K562 (cell line): ENCODE data around the gene LDLR. TPM values are rescaled to one million over a fixed set of nuclear protein-coding genes. Genes with fewer than 3 reads are reported as not detected.
A peak's percentile ranks its signal among the peaks of the same experiment; 100 is the strongest.

Experiments used
- CREB1 ChIP-seq, 2 experiments: sonication (generic) in 1 of 2; formaldehyde crosslinking in 1 of 2; IDR thresholded peaks; 2 replicates each; pipeline versions ENCODE4 v1.6.1 to v1.8.0; 2012 to 2022; ENCODE audit warnings: inconsistent platforms in 1 of 2, mild to moderate bottlenecking in 1 of 2, missing genetic modification reagents in 1 of 2, moderate library complexity in 1 of 2
- FOXK1 ChIP-seq: sonication (generic); formaldehyde crosslinking; IDR thresholded peaks from 2 replicates; pipeline ENCODE4 v1.8.0; 2022; ENCODE audit warnings: missing genetic modification reagents, mild to moderate bottlenecking, borderline replicate concordance
- GATA2 ChIP-seq: sonication (generic); formaldehyde crosslinking; IDR thresholded peaks from 2 replicates; pipeline ENCODE4 v1.4.0; 2020; ENCODE audit warnings: mild to moderate bottlenecking, missing genetic modification reagents
- MEF2A ChIP-seq: IDR thresholded peaks from 2 replicates; pipeline ENCODE4 v1.6.1; 2011; ENCODE audit warnings: low read depth, mild to moderate bottlenecking, low read length, moderate library complexity; ENCODE audit not compliant: control insufficient read depth
- POLR2B ChIP-seq: fragments of 450-650 bp; IDR thresholded peaks from 2 replicates; pipeline ENCODE4 v1.6.1; 2018; ENCODE audit warnings: low read depth; ENCODE audit not compliant: partially characterized antibody
- POU5F1 ChIP-seq: fragments of 150-350 bp; IDR thresholded peaks from 2 replicates; pipeline ENCODE4 v1.6.1; 2014; ENCODE audit warnings: borderline replicate concordance, low read length, low read depth, mild to moderate bottlenecking; ENCODE audit not compliant: partially characterized antibody
- RBM25 ChIP-seq: fragments of 200-400 bp; formaldehyde crosslinking; IDR thresholded peaks from 2 replicates; pipeline ENCODE4 v1.6.1; 2018; ENCODE audit warnings: low read length, low read depth, moderate library complexity; ENCODE audit not compliant: severe bottlenecking
- SMAD2 ChIP-seq: fragments of 150-350 bp; IDR thresholded peaks from 2 replicates; pipeline ENCODE4 v1.6.1; 2014; ENCODE audit warnings: low read depth, mild to moderate bottlenecking, low read length
- SNIP1 ChIP-seq: fragments of 450-650 bp; IDR thresholded peaks from 2 replicates; pipeline ENCODE4 v1.7.1; 2017; ENCODE audit warnings: low read depth, mild to moderate bottlenecking
- ZNF23 ChIP-seq: fragments of 250-450 bp; sonication (Bioruptor Pico); IDR thresholded peaks from 2 replicates; pipeline ENCODE4 v1.4.0; 2020; ENCODE audit warnings: mild to moderate bottlenecking
- ZNF232 ChIP-seq: sonication (generic); formaldehyde crosslinking; IDR thresholded peaks from 2 replicates; pipeline ENCODE4 v1.8.0; 2022; ENCODE audit warnings: mild to moderate bottlenecking, missing genetic modification reagents
- ZNF311 ChIP-seq: fragments of 250-450 bp; sonication (Bioruptor Pico); IDR thresholded peaks from 2 replicates; pipeline ENCODE4 v1.4.0; 2020; ENCODE audit warnings: mild to moderate bottlenecking, moderate library complexity
- ZNF785 ChIP-seq: fragments of 250-450 bp; sonication (Bioruptor Pico); IDR thresholded peaks from 2 replicates; pipeline ENCODE4 v1.4.0; 2020; ENCODE audit warnings: mild to moderate bottlenecking
- polyA plus RNA-seq, 8 experiments: library from polyadenylated mRNA; depleted of rRNA in 4 of 8; stranded (reverse) in 5 of 8; unstranded in 3 of 8; fragments of >200 nt; fragmentation: Nextera tagmentation in 2 of 8; fragmentation: Illumina TruSeq in 1 of 8; extraction: Ambion mirVana in 2 of 8; extraction: Trizol in 1 of 8; gene quantifications; 2 replicates each; pipeline versions ENCODE4 v1.2.1 to v1.2.3, GENCODE V29; 2011 to 2014; ENCODE audit warnings: inconsistent platforms in 1 of 8, missing spikeins in 1 of 8
- total RNA-seq, 7 experiments: library from RNA; depleted of rRNA in 6 of 7; stranded (reverse); fragments of >200 nt in 6 of 7; fragmentation: Illumina TruSeq in 2 of 7; extraction: Trizol in 2 of 7; gene quantifications; 2 replicates each; pipeline versions ENCODE4 v1.2.1 to v1.2.3, GENCODE V29; 2011 to 2021; ENCODE audit warnings: low replicate concordance in 1 of 7
- TF ChIP-seq, protein P1 (sequence below): sonication (generic); formaldehyde crosslinking; IDR thresholded peaks from 2 replicates; pipeline ENCODE4 v1.8.1; 2023; ENCODE audit warnings: mild to moderate bottlenecking, missing genetic modification reagents
- TF ChIP-seq, protein P2 (sequence below): fragments of 150-350 bp; conservative IDR thresholded peaks from 2 replicates; pipeline ENCODE4 v1.6.1; 2014; ENCODE audit warnings: low read length
- TF ChIP-seq, protein P3 (sequence below): sonication (generic); formaldehyde crosslinking; IDR thresholded peaks from 2 replicates; pipeline ENCODE4 v1.8.0; 2022; ENCODE audit warnings: missing genetic modification reagents, mild to moderate bottlenecking, borderline replicate concordance
- TF ChIP-seq, protein P4 (sequence below): fragments of 250-450 bp; sonication (Bioruptor Pico); IDR thresholded peaks from 2 replicates; pipeline ENCODE4 v1.9.0; 2021; ENCODE audit warnings: mild to moderate bottlenecking, inconsistent platforms
- TF ChIP-seq, protein P5 (sequence below): IDR thresholded peaks from 2 replicates; pipeline ENCODE4 v1.6.1; 2011; ENCODE audit not compliant: insufficient read length; ENCODE audit errors: extremely low read depth

The LDLR gene
- total and polyA plus RNA-seq, 9 of the 15 experiments (the other 6 are each of a cell fraction or from before 2014, with no cell fraction given): 19.9 to 114 (median 56.3) TPM

DNA sequence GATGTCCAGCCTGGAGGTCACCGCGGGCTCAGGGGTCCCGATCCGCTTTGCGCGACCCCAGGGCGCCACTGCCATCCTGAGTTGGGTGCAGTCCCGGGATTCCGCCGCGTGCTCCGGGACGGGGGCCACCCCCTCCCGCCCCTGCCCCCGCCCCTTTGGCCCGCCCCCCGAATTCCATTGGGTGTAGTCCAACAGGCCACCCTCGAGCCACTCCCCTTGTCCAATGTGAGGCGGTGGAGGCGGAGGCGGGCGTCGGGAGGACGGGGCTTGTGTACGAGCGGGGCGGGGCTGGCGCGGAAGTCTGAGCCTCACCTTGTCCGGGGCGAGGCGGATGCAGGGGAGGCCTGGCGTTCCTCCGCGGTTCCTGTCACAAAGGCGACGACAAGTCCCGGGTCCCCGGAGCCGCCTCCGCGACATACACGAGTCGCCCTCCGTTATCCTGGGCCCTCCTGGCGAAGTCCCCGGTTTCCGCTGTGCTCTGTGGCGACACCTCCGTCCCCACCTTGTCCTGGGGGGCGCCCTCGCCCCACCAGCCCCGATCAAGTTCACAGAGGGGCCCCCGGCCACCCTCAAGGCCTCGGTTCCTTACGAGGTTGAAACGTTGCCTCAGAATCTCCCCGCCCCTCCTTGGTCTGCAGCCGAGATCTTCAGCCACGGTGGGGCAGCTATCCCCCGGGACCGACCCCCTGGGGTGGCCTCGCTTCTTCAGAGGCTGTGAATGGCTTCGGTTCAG, 1.2 kb downstream of the LDLR start (continued):
- TF ChIP-seq FOXK1 (CRISPR knock-in tag): peak; percentile 43; the same call in 1 of the 2 replicates
- no peak for TF ChIP-seq SMAD2
- TF ChIP-seq ZNF232 (CRISPR knock-in tag): no peak
- TF ChIP-seq ZNF785 (CRISPR knock-in tag): no peak
- TF ChIP-seq, protein P1, sequence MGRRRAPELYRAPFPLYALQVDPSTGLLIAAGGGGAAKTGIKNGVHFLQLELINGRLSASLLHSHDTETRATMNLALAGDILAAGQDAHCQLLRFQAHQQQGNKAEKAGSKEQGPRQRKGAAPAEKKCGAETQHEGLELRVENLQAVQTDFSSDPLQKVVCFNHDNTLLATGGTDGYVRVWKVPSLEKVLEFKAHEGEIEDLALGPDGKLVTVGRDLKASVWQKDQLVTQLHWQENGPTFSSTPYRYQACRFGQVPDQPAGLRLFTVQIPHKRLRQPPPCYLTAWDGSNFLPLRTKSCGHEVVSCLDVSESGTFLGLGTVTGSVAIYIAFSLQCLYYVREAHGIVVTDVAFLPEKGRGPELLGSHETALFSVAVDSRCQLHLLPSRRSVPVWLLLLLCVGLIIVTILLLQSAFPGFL (CRISPR knock-in tag): no peak
- no peak for TF ChIP-seq RBM25
- no peak for TF ChIP-seq POLR2B
- peak; percentile 52; the same call in 1 of the 2 replicates for TF ChIP-seq CREB1 (IDR thresholded peaks at IDR 0.05)
- no peak for TF ChIP-seq CREB1 (CRISPR knock-in tag; IDR thresholded peaks at IDR 0.05)
- TF ChIP-seq, protein P2, sequence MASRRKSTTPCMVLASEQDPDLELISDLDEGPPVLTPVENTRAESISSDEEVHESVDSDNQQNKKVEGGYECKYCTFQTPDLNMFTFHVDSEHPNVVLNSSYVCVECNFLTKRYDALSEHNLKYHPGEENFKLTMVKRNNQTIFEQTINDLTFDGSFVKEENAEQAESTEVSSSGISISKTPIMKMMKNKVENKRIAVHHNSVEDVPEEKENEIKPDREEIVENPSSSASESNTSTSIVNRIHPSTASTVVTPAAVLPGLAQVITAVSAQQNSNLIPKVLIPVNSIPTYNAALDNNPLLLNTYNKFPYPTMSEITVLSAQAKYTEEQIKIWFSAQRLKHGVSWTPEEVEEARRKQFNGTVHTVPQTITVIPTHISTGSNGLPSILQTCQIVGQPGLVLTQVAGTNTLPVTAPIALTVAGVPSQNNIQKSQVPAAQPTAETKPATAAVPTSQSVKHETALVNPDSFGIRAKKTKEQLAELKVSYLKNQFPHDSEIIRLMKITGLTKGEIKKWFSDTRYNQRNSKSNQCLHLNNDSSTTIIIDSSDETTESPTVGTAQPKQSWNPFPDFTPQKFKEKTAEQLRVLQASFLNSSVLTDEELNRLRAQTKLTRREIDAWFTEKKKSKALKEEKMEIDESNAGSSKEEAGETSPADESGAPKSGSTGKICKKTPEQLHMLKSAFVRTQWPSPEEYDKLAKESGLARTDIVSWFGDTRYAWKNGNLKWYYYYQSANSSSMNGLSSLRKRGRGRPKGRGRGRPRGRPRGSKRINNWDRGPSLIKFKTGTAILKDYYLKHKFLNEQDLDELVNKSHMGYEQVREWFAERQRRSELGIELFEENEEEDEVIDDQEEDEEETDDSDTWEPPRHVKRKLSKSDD: no peak
- TF ChIP-seq, protein P3, sequence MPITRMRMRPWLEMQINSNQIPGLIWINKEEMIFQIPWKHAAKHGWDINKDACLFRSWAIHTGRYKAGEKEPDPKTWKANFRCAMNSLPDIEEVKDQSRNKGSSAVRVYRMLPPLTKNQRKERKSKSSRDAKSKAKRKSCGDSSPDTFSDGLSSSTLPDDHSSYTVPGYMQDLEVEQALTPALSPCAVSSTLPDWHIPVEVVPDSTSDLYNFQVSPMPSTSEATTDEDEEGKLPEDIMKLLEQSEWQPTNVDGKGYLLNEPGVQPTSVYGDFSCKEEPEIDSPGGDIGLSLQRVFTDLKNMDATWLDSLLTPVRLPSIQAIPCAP (CRISPR knock-in tag): no peak
- TF ChIP-seq MEF2A: no peak
- TF ChIP-seq, protein P4, sequence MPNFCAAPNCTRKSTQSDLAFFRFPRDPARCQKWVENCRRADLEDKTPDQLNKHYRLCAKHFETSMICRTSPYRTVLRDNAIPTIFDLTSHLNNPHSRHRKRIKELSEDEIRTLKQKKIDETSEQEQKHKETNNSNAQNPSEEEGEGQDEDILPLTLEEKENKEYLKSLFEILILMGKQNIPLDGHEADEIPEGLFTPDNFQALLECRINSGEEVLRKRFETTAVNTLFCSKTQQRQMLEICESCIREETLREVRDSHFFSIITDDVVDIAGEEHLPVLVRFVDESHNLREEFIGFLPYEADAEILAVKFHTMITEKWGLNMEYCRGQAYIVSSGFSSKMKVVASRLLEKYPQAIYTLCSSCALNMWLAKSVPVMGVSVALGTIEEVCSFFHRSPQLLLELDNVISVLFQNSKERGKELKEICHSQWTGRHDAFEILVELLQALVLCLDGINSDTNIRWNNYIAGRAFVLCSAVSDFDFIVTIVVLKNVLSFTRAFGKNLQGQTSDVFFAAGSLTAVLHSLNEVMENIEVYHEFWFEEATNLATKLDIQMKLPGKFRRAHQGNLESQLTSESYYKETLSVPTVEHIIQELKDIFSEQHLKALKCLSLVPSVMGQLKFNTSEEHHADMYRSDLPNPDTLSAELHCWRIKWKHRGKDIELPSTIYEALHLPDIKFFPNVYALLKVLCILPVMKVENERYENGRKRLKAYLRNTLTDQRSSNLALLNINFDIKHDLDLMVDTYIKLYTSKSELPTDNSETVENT: peak; percentile 90
- no peak for TF ChIP-seq ZNF311 (CRISPR knock-in tag)
- no peak for TF ChIP-seq SNIP1
- TF ChIP-seq, protein P5, sequence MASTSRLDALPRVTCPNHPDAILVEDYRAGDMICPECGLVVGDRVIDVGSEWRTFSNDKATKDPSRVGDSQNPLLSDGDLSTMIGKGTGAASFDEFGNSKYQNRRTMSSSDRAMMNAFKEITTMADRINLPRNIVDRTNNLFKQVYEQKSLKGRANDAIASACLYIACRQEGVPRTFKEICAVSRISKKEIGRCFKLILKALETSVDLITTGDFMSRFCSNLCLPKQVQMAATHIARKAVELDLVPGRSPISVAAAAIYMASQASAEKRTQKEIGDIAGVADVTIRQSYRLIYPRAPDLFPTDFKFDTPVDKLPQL: no peak
- no peak for TF ChIP-seq POU5F1
- no peak for TF ChIP-seq ZNF23 (CRISPR knock-in tag)
- TF ChIP-seq GATA2 (CRISPR knock-in tag): no peak
